ENCODE data around the gene KPNA3.

KPNA3 gene

DNA sequence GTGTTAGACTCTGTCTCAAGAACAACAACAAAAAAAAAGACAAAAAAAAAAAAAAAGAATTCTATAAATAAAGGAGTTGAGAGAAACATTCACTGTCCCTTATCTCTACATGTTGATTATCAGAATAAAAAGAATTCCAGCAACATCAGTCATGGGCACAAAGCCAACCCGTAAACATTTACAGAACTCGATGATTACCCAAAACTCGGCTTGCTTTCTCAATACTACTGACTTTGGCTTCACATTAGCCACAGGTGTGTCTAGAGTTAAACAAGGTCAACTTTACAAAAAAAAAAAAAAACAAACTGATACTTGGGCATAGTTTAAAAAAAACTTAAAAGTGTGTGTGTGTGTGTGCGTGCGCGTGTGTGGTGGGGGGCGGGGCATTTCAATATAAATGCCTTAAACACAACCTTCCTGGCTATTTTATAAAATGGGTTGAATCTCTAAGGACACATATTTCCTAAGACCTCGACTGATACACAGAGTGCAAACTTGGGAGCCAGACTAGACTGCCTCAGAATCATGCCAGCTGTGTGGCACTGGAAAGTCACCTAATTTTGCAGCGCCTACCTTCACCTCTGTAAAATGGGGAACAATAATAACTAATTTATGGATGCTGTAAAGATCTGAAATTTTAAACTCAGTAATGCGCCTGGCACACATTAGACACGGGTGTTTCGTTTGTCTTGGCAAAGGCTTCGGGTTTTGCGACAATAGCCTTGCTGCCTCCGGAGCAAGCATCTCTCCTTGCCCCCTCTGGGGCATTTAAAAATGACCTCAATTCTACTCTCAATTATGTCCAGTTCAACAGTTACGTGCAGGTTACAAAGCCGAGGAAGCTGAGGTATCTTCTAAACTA is 102.1 kb downstream of the KPNA3 start:
- no peak for DNase-seq (ENCODE audit: low read depth in 3 of 3, low spot score in 1 of 3)

DNA sequence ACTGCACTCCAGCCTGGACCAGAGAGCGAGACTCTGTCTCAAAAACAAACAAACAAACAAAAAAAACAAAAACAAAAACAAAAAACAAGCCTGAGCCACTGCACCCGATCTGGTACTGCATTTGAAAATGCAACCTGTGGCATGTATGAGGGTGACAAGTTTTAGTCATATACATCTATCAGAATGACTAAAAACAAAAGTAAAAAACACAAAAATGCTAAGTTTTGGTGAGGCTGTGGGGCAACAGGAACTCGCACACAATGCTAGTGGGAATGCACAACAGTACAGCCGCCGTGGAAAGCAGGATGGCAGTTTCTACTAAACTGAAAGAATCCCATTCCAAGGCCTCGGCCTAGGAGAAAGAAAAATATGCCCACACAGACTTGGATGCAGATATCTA is 109.0 kb downstream of the KPNA3 start:
- no peak for DNase-seq (ENCODE audit: low read depth in 3 of 3, low spot score in 1 of 3)

DNA sequence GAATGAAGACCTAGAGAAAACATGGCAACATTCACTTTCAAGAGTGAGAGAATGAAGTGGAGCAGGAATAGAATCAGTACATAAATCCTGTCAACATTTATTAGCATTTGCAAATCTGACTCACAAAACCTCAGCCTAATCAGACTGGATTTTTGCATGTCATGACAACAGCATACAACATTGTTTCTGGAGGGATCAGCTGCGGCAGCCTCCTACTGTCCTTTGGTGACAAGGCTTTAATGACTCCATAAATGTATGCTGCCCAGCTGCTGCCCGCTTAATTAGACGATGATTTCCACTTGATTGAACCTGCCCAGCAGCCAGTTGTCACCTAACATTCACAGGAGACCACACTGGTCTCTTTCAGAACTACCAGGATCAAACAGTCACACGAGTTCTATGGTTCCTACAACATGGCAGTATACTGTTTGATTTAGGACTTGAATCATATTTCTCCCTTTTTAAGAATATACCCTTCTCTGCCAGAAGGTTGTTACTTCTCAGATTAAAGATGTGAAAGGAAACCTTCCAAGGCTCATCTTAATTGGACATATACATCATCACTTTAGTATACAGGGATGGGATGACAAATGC is 110.5 kb downstream of the KPNA3 start:
- DNase-seq (ENCODE audit: low read depth in 3 of 3, low spot score in 1 of 3) = no peak

DNA sequence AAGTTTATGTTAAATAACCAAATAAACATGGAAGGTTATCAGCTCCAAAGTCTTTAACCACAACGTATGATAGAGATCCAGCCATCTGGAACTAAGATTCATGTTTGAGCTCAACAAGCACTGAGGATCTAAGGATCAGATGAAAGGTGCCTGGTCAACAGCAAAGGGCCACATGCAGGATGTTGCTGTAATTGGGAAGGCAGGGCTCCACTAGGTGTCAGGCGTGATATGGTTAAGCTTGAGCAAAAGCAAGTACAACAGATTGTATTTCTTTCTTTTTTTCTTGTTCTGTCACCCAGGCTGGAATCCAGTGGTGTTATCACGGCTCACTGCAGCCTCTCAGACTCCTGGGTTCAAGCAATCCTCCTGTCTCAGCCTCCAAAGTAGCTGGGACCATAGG is 113.2 kb downstream of the KPNA3 start:
- DNase-seq (ENCODE audit: low read depth in 3 of 3, low spot score in 1 of 3) = no peak

DNA sequence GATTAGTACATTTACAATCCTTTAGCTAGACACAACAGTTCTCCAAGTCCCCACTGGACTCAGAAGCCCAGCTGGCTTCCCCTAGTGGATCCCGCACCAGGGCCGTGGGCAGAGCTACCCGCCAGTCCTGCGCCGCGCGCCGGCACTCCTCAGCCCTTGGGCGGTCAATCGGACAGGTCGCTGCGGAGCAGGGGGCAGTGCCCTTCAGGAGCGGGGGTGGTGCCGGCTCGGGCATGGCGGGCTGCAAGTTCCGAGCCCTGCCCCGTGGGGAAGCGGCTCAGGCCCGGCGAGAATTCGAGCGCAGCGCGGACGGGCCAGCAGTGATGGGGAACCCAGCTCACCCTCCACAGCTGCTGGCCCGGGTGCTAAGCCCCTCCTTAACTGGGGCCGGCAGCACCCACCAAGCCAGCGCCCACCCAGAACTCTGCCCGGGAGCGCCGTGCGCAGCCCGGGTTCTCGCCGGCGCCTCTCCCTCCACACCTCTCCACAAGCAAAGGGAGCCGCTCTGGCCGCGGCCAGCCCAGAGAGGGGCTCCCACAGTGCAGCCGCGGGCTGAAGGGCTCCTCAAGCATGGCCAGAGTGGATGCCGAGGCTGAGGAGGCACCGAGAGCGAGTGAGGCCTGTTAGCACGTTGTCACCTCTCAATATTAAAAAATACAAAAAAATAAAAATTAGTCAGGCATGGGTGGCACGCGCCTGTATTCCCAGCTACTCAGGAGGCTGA is 114.1 kb downstream of the KPNA3 start:
- no peak for DNase-seq (ENCODE audit: low read depth in 3 of 3, low spot score in 1 of 3)

DNA sequence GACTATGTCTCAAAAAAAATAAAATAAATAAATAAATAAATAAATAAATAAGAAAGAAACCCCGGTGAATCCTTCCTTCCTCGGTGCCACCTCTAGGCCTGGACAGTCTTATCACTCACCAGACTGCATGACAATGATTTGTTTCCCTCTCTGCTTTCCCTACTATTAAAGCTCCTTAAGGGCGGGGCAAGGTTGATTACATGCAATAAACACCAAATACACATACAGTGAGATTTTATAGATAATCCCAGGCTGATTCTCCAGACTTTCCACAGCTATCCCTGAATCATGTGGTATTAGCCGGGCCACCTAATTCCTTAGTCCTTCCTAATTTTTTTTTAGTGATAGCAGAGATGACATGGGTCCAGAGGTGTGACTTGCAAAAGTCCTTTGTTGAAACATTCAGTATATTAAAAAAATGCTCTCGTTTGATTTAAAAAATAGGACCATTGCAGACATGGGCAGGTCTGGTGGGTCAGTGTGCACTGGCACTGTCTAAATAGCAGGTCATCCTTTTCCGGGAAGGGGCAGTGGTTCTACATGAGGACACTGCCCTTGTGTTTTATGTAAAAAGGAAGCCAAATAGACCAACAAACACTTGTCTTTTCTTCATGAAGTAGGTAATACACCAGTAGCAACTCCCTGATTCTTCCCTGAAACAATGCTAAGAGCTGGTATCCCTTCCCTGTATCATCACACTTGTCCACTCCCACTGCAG is 115.7 kb downstream of the KPNA3 start:
- no peak for DNase-seq (ENCODE audit: low read depth in 3 of 3, low spot score in 1 of 3)

DNA sequence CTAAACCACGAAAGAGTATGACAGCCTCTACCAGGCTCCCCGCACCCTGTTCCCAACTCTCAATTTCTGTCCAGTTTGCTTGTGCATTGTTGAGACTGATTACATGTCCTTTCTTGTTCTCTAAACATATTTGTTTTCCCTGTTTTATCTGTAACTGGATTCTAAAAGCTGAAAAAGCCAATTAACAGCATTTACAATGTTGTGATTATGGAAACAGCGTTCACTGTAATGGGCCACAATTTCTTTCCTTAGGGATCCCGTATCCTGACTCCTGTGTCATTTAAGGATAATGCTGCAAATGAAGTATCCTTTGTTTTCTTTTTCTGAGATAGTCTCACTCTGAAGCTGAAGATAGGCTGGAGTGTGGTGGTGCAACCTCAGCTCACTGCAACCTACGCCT is 121.7 kb downstream of the KPNA3 start:
- DNase-seq (ENCODE audit: low read depth in 3 of 3, low spot score in 1 of 3) = no peak

DNA sequence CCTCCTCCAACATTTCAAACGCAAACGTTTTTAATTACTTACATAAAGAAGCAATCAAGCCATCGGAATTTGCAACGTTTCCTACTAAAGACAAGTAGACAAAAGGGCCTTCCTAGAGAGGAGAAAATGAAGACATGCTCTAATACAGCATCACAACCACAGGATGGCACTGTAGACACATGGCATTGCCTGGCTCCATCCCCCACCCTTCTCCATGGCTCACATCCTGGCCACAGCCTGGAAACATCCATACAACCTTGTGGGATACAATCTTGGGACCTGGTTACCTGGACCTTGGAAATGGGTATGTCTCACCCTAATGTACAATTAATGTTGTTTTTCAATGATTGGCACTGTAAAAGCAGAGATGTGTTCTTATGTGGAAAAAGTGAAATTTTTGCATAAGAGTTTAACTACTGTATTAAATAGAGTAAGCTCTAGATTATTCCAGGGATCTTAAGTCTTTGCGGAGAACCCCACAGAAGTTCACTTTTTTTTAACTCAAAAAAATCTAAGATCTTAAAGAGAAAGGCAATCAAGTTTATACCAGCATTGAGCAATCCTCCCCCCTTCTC is 122.7 kb downstream of the KPNA3 start:
- no peak for DNase-seq (ENCODE audit: low read depth in 3 of 3, low spot score in 1 of 3)

DNA sequence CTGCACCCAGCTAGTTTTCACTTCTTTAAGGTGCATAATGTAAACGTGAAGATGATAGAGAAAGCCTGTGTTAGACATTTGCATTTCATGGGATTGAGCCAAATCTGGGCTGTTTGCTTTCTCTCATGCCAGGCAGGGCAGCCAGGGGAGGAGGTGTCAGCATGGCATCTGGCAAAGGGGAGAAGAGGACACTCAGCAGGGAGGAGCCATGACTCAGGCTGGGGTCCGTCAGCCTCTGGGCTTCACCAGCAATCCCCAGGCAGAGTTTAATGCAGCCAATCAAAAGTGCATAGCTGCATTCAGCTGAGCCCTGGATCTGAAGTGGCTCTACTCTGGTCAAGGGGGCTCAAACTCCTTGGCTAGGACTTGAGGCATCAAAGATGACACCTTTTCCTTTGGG is 124.7 kb downstream of the KPNA3 start:
- no peak for DNase-seq (ENCODE audit: low read depth in 3 of 3, low spot score in 1 of 3)

DNA sequence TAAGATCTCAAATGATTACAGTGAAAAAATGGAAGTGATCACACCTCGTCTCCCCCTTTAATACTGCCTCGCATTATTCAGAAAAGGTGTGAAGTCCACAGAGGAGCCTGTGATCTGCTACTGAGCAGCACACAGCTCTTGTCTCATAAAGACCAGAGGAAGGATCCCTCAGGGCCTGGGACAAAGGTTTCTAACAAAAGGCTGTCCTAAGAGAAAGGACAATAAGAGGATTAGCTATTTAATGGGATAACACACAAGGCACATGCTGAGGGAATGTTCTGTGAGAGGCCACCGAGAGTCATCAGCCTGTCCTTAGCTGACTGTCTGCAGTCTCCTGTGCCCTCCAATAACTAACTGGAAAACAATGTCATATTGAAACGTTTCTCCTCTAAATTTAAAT is 127.9 kb downstream of the KPNA3 start:
- no peak for DNase-seq (ENCODE audit: low read depth in 3 of 3, low spot score in 1 of 3)

DNA sequence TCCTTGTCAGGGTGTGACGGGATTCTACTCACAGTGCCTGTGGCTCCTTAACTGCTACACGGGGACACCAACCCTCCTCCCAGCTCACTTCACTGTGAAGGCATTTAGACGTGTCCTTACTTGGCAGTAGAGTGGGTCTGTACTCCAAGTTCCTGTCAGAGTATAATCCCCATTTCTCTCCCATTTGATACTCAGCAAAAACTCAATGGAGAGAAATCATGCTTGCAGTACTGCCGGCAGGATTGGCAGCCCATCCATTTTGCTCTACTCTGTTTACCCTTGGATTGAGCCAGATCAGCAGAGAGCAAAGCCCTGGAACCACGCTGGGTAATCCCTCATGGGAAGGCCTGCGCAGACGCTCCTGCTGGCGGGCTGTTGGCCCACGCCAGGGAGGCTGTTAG is 135.2 kb downstream of the KPNA3 start:
- DNase-seq (ENCODE audit: low read depth in 3 of 3, low spot score in 1 of 3) = no peak

DNA sequence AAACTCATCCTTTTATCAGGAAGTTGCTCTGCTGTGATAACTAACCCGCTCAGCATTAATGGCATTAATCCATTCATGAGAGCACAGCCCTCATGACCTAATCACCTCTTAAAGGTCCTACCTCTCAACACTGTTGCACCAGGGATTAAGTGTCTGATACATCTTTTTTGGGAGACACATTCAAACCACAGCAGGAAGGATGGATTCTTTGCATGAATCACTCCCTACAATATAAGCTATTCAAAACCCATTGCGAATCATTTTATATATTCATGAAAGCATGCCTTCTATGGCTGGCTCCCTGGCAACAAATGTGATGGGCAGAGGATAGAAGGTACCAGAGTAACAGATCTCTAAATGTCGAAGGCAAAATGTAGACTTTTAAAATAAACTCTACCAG is 136.6 kb downstream of the KPNA3 start:
- DNase-seq (ENCODE audit: low read depth in 3 of 3, low spot score in 1 of 3) = no peak

DNA sequence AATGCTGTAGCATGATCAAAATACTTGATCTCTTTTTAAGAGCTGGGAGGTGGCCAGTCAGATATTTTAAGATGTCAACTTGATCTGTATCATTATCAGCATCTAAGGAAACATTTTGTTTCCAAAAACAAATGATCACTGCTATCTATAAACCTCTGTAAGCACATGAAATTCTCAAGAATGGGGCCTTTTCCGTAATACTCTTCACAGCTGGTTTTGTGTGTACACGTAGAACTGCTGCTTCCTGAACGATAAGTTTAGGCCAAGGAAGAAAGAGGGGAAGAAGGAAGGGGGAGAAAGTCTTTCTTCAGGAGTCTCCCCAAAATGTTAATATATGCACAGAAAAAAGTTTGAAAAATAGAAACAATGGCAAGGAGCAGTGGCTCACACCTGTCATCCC is 138.5 kb downstream of the KPNA3 start:
- DNase-seq (ENCODE audit: low read depth in 3 of 3, low spot score in 1 of 3) = no peak

DNA sequence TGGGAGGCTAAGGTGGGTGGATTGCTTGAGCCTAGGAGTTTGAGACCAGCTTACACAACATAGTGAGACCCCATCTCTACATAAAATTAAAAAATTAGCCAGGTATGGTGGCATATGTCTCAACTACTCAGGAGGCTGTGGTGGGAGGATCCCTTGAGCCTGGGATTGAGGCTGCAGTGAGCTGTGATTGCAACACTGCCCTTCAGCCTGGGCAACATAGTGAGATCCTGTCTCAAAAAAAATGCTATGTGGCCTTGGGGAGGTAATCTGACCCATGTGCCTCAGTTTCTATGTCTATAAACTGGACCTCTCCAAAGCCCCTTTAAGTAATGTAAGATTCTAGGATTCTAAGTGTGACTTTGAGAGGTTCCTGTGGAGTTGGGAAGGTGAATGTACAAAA is 139.0 kb downstream of the KPNA3 start:
- no peak for DNase-seq (ENCODE audit: low read depth in 3 of 3, low spot score in 1 of 3)

DNA sequence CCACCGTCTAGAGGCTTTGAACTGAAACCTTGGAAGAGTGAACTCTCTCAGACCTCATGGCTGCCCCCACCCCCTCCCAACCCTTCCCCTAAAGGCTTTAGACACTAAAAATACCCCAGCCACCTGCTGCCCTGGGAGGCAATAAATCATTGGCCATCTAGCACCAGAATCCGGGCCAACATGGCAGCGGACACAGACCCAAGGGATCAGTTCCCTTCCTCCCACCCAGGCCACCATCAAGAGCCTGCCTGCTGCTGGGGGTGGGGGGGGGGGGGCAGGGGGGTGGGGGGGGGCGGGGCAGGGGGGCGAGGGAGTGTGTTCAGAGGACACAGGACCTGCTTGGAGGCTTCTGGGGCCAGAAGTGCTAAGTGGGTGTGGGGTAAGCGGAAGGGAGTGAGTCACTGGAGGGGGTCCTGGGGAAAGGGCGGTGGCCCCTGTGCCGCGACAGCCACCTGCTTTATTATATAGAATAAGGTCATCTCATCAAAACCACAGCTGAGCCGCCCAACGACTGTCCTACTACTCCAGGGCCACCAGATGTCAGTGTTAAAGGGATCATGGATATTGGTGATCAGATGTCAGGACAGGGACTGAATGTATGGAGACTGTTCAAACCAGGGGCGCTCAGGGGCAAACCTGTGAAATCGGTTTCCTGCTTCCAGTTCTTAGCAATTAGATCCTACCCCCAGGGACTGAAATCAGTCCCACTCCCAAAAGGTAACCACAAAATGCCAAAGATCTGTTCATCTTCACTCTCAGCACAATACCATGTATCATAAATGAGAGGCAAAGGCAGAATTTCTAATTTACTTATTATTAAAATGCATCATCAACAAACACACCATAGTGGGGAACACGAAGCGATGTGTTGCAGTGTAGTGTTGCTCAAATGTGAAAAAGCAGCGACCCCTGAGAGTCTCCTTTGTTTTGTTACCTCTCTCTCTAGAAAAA is 139.9 kb downstream of the KPNA3 start:
- no peak for DNase-seq (ENCODE audit: low read depth in 3 of 3, low spot score in 1 of 3)

DNA sequence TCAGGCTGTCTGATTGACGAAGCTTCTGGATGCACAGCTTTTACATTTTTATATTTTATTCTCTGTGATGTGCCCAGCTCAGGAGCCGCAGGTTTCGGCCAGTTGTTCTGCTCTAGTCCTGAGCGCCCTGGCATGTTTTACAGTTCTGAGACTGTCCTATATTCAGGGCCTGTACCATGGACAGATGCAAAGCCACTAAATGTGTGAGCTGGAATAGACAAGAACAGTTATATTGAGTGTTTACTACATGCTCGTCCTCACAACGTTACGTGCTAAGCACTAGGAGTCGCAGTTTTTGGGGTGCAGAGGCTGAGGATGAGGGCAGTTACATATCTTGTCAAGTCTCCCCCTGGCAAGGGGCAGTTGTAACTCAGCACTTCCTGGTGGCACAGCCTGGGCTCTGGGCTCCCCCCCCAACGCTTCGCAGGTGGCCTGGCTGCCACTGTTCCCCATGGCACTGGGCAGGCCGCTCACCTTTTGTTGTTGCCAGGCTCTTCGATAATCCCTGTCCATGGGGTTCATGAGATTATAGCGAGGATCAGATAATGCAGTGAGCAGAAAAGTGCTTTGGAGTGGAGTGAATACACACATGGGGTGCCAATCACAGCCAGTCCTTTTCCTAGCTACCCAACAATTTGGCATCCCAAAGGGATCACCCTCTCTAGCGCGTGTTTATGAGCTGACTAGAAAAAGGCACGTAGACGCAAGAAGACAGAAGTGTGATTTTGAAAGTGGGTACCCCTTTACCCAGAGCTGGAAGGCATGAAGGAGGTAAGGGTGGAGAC is 140.7 kb downstream of the KPNA3 start:
- no peak for DNase-seq (ENCODE audit: low read depth in 3 of 3, low spot score in 1 of 3)

DNA sequence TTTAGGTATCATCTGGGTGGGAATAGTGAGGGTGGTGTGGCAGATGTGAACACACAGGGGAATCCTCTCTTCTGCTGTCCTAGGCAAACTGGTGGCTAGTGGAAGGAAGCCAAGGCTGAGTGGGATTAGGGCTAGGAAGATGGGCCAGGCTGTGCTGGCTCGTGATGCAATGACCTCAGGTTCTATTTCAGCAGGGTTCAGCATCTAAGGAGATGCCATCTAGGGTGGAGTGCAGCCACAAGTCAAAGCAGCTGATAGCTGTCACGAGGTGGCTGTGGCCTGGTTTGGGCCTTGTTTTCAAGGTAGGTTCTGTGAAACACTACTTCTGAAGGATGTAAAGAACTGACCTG is 142.5 kb downstream of the KPNA3 start:
- DNase-seq (ENCODE audit: low read depth in 3 of 3, low spot score in 1 of 3) = no peak

All from stimulated activated CD4-positive, alpha-beta T cell treated with anti-CD3 and anti-CD28 coated beads, TNF-alpha, amount 100 ng/mL, for 1 hour (primary cell).